HepG2 (cell line): ENCODE results near the gene TPRA1. TPM values are rescaled to one million over a fixed set of nuclear protein-coding genes. Genes with fewer than 3 reads are reported as not detected.
A peak's percentile ranks its signal among the peaks of the same experiment; 100 is the strongest.

ENCODE experiments used
- HOXA7 ChIP-seq: sonication (generic); formaldehyde crosslinking; IDR thresholded peaks from 2 replicates; pipeline ENCODE4 v1.8.1; 2022; ENCODE audit warnings: mild to moderate bottlenecking, missing genetic modification reagents, moderate library complexity
- RERE ChIP-seq: IDR thresholded peaks from 2 replicates; pipeline ENCODE4 v1.6.1; 2016; ENCODE audit warnings: low read depth, missing genetic modification reagents, missing compliant biosample characterization
- SMYD3 ChIP-seq: sonication (generic); formaldehyde crosslinking; IDR thresholded peaks from 2 replicates; pipeline ENCODE4 v1.8.1; 2023; ENCODE audit warnings: mild to moderate bottlenecking, missing genetic modification reagents
- TCF7L2 ChIP-seq: IDR thresholded peaks from 2 replicates; pipeline ENCODE4 v1.6.1; 2011; ENCODE audit warnings: mild to moderate bottlenecking, low read depth, low read length, moderate library complexity
- TSC22D2 ChIP-seq: sonication (generic); formaldehyde crosslinking; IDR thresholded peaks from 2 replicates; pipeline ENCODE4 v1.5.1; 2020; ENCODE audit warnings: missing genetic modification reagents, mild to moderate bottlenecking, borderline replicate concordance
- YEATS4 ChIP-seq: sonication (generic); formaldehyde crosslinking; IDR thresholded peaks from 2 replicates; pipeline ENCODE4 v1.4.0; 2020; ENCODE audit warnings: missing genetic modification reagents, borderline replicate concordance
- YY1 ChIP-seq: IDR thresholded peaks from 2 replicates; pipeline ENCODE4 v1.6.1; 2011; ENCODE audit warnings: low read length, low read depth, moderate library complexity, mild to moderate bottlenecking; ENCODE audit not compliant: insufficient read depth, insufficient replicate concordance
- ZBTB44 ChIP-seq: sonication (generic); formaldehyde crosslinking; IDR thresholded peaks from 2 replicates; pipeline ENCODE4 v1.4.0; 2020; ENCODE audit warnings: missing genetic modification reagents
- ZIK1 ChIP-seq: sonication (generic); formaldehyde crosslinking; IDR thresholded peaks from 2 replicates; pipeline ENCODE4 v1.5.0; 2020; ENCODE audit warnings: mild to moderate bottlenecking, low read depth, missing genetic modification reagents, borderline replicate concordance
- ZNF180 ChIP-seq: sonication (generic); formaldehyde crosslinking; IDR thresholded peaks from 2 replicates; pipeline ENCODE4 v1.4.0; 2020; ENCODE audit warnings: low read depth, missing genetic modification reagents, borderline replicate concordance
- ZNF7 ChIP-seq: IDR thresholded peaks from 2 replicates; pipeline ENCODE4 v1.6.1; 2016; ENCODE audit warnings: missing biosample characterization, missing genetic modification reagents
- ZNF75D ChIP-seq: sonication (generic); formaldehyde crosslinking; IDR thresholded peaks from 2 replicates; pipeline ENCODE4 v1.8.1; 2023; ENCODE audit warnings: missing genetic modification reagents, mild to moderate bottlenecking, borderline replicate concordance
- polyA plus RNA-seq, 8 experiments: library from polyadenylated mRNA; depleted of rRNA in 3 of 8; stranded (reverse) in 7 of 8; unstranded in 1 of 8; fragments of >200 nt; fragmentation: Illumina TruSeq in 4 of 8; extraction: Trizol in 4 of 8; gene quantifications; 2 replicates each; pipeline versions ENCODE4 v1.2.1 to v1.2.3, GENCODE V29; 2011 to 2016; ENCODE audit warnings: low read depth in 4 of 8, missing spikeins in 1 of 8, mixed read lengths in 1 of 8; ENCODE audit not compliant: insufficient read depth in 1 of 8
- total RNA-seq, 5 experiments: library from RNA; depleted of rRNA; stranded (reverse); fragments of >200 nt; fragmentation: Illumina TruSeq; extraction: Trizol; gene quantifications; 2 replicates each; pipeline ENCODE4 v1.2.3, GENCODE V29; 2016; ENCODE audit warnings: low read depth in 1 of 5
- TF ChIP-seq, protein P1 (sequence below): sonication (generic); formaldehyde crosslinking; IDR thresholded peaks from 2 replicates; pipeline ENCODE4 v1.4.0; 2020; ENCODE audit warnings: mild to moderate bottlenecking, missing genetic modification reagents

TPRA1 gene
- total and polyA plus RNA-seq, 2 of the 13 experiments (the other 11 are each of a cell fraction or from before 2014, with no cell fraction given): 25.4 to 25.8 TPM

DNA sequence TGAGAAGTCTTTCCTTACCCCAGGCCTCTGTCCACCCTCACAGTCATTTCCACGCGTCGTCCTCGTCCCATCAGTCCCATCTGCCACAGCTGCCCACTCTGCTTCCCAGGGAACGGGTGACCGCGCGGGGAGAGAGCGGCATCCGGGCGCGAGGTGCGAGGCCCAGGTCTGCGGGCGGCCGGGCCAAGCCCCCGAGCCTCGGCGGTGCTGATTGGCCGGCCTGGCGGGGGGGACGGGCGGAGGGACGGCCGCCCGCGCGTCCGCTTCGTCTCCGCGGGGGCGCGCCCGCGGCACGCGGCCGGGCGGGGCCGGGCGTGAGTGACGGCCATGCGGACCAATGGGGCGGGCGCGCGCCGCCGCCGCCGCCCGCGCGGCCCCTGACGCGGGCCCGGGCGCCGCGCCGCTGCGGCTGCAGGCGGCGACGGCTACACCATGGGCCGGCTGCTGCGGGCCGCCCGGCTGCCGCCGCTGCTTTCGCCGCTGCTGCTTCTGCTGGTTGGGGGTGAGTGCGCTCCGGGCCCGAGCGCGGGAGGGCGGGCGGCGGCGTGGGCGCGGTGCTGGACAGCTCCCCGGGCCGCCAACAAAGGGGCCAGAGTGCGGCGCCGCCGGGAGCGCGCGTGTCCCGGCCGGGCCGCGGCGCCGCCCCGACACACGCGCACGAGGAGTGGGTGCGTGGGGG is 38.4 kb upstream of the TPRA1 start, which contains the start of gene PODXL2 (continued):
- peak; percentile 90 for TF ChIP-seq ZIK1 (CRISPR knock-in tag)
- TF ChIP-seq HOXA7 (CRISPR knock-in tag): no peak
- TF ChIP-seq YEATS4: 0 out of 2 replicates have a peak, but pooled peaks have one; percentile 2
- TF ChIP-seq TCF7L2: no peak
- TF ChIP-seq, protein P1, sequence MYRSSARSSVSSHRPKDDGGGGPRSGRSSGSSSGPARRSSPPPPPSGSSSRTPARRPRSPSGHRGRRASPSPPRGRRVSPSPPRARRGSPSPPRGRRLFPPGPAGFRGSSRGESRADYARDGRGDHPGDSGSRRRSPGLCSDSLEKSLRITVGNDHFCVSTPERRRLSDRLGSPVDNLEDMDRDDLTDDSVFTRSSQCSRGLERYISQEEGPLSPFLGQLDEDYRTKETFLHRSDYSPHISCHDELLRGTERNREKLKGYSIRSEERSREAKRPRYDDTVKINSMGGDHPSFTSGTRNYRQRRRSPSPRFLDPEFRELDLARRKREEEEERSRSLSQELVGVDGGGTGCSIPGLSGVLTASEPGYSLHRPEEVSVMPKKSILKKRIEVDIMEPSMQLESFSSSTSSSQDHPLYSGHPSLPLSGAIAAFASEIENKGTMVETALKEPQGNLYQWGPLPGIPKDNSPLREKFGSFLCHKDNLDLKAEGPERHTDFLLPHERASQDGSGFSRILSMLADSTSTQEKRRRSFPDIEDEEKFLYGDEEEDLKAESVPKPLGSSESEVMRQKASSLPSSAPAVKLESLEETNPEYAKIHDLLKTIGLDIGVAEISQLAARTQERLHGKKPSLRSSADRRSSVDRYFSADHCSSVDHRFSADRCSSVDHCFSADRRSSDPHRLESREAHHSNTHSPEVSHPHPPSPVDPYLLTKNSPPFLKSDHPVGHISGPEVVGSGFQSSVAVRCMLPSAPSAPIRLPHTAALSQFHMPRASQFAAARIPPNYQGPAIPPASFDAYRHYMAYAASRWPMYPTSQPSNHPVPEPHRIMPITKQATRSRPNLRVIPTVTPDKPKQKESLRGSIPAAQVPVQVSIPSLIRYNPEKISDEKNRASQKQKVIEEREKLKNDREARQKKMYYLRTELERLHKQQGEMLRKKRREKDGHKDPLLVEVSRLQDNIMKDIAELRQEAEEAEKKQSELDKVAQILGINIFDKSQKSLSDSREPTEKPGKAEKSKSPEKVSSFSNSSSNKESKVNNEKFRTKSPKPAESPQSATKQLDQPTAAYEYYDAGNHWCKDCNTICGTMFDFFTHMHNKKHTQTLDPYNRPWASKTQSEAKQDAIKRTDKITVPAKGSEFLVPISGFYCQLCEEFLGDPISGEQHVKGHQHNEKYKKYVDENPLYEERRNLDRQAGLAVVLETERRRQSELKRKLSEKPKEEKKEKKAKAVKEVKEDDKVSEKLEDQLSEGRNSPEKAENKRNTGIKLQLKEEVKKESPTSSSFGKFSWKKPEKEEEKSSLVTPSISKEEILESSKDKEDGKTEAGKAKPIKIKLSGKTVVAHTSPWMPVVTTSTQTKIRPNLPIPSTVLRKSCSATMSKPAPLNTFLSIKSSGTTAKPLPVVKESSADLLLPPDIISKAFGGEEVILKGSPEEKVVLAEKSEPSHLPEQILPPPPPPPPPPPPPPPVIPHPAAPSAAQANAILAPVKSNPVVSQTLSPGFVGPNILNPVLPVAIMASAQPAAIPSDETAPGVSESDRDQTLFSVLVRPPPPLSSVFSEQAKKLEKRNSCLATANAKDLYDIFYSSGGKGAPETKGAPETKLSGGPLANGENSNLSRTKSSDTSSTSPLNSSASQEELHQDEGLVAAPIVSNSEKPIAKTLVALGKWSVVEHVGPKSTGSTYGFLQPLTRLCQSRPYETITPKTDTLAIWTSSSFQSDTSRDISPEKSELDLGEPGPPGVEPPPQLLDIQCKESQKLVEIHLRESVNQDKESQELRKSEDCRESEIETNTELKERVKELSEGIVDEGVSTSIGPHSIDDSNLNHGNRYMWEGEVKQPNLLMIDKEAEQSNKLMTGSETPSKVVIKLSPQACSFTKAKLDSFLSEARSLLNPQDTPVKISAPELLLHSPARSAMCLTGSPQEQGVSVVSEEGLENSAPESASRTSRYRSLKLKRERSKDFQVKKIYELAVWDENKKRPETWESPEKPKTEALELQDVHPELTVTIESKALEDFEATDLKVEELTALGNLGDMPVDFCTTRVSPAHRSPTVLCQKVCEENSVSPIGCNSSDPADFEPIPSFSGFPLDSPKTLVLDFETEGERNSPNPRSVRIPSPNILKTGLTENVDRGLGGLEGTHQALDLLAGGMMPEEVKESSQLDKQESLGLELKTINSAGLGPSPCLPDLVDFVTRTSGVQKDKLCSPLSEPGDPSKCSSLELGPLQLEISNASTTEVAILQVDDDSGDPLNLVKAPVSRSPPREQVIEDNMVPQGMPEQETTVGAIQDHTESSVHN (CRISPR knock-in tag): peak; percentile 77; the same call in 1 of the 2 replicates
- TF ChIP-seq RERE (CRISPR knock-in tag): no peak
- TF ChIP-seq TSC22D2 (CRISPR knock-in tag): peak; percentile 91
- no peak for TF ChIP-seq ZNF75D
- TF ChIP-seq YY1: no peak
- 0 out of 2 replicates have a peak, but pooled peaks have one; percentile 35 for TF ChIP-seq SMYD3 (CRISPR knock-in tag)
- TF ChIP-seq ZNF180: no peak
- TF ChIP-seq ZBTB44 (CRISPR knock-in tag): no peak
- TF ChIP-seq ZNF7 (CRISPR knock-in tag): no peak
